SK-N-SH (cell line): ENCODE results near the gene EDN1. TPM values are rescaled to one million over a fixed set of nuclear protein-coding genes. Genes with fewer than 3 reads are reported as not detected.

ENCODE experiments used
- CTCF ChIA-PET: fragments of 300-600, 350-600 bp; formaldehyde crosslinking; extraction: SDS; loops from one replicate; lab custom pipeline; 2021; lab: Yijun Ruan, JAX
- POLR2A ChIA-PET: fragments of 350-600 bp; sonication (Branson Sonifier 250); formaldehyde crosslinking; extraction: SDS; loops from one replicate; lab custom pipeline; 2020; ENCODE audit warnings: antibody characterized with exemption, inconsistent platforms; lab: Yijun Ruan, JAX
- DNase-seq: peaks from one replicate; pipeline ENCODE4 v3.0.0; 2012
- H2AFZ ChIP-seq: fragments of 200-600 bp; sonication (generic); 2 replicates; pipeline ENCODE4 v1.8.1; 2016; ENCODE audit warnings: antibody characterized with exemption, mild to moderate bottlenecking, low read depth
- H3F3A ChIP-seq: fragments of 200-600 bp; sonication (generic); replicated peaks from 2 replicates; pipeline ENCODE3; 2016; ENCODE audit warnings: antibody characterized with exemption, mild to moderate bottlenecking; ENCODE audit not compliant: insufficient read depth
- H3K27ac ChIP-seq, 2 experiments: fragments of 200-500 bp in 1 of 2; fragments of 200-600 bp in 1 of 2; sonication (Bioruptor generic) in 1 of 2; sonication (generic), shearing (Covaris generic) in 1 of 2; 2 replicates each; pipeline versions ENCODE4 v1.5.1 to v1.6.1; 2014 to 2016; ENCODE audit warnings: low read depth in 2 of 2, inconsistent platforms in 1 of 2, low read length in 1 of 2, mild to moderate bottlenecking in 1 of 2, mixed read lengths in 1 of 2
- H3K27me3 ChIP-seq: fragments of 200-600 bp; sonication (generic), shearing (Covaris generic); 2 replicates; pipeline ENCODE4 v1.6.1; 2016; ENCODE audit warnings: mixed run types; ENCODE audit not compliant: insufficient read depth
- H3K36me3 ChIP-seq, 2 experiments: fragments of 200-500 bp in 1 of 2; fragments of 200-600 bp in 1 of 2; sonication (Bioruptor generic) in 1 of 2; sonication (generic) in 1 of 2; replicated peaks in 1 of 2; 2 replicates each; pipeline versions ENCODE3 to v1.5.1; 2014 to 2016; ENCODE audit warnings: low read length in 1 of 2, mild to moderate bottlenecking in 1 of 2; ENCODE audit not compliant: insufficient read depth in 2 of 2, control insufficient read depth in 1 of 2
- H3K4me1 ChIP-seq, 2 experiments: fragments of 200-500 bp in 1 of 2; fragments of 200-600 bp in 1 of 2; sonication (Bioruptor generic) in 1 of 2; sonication (generic), shearing (Covaris generic) in 1 of 2; 2 replicates each; pipeline versions ENCODE4 v1.5.1 to v1.6.1; 2014 to 2016; ENCODE audit warnings: low read depth in 1 of 2, low read length in 1 of 2, mixed run types in 1 of 2; ENCODE audit not compliant: insufficient read depth in 2 of 2, control insufficient read depth in 1 of 2
- H3K4me2 ChIP-seq: fragments of 200-600 bp; sonication (generic), shearing (Covaris generic); 2 replicates; pipeline ENCODE4 v1.6.1; 2017; ENCODE audit warnings: mixed run types
- H3K4me3 ChIP-seq, 2 experiments: fragments of 200-500 bp in 1 of 2; fragments of 200-600 bp in 1 of 2; sonication (Bioruptor generic) in 1 of 2; sonication (generic), shearing (Covaris generic) in 1 of 2; 2 replicates each; pipeline versions ENCODE4 v1.5.1 to v1.8.1; 2014 to 2016; ENCODE audit warnings: low read depth in 2 of 2, inconsistent platforms in 1 of 2, low read length in 1 of 2, mild to moderate bottlenecking in 1 of 2, mixed read lengths in 1 of 2, moderate library complexity in 1 of 2
- H3K79me2 ChIP-seq: fragments of 200-600 bp; sonication (generic); 2 replicates; pipeline ENCODE4 v1.8.1; 2017; ENCODE audit warnings: mild to moderate bottlenecking; ENCODE audit not compliant: insufficient read depth
- H3K9ac ChIP-seq: fragments of 200-600 bp; sonication (generic); 2 replicates; pipeline ENCODE4 v1.6.1; 2017; ENCODE audit warnings: mixed run types
- H3K9me2 ChIP-seq: fragments of 200-600 bp; sonication (generic); 2 replicates; pipeline ENCODE4 v1.6.1; 2017; ENCODE audit warnings: mixed run types
- H3K9me3 ChIP-seq: fragments of 200-600 bp; sonication (generic); 2 replicates; pipeline ENCODE4 v1.6.1; 2017; ENCODE audit warnings: mixed run types, mild to moderate bottlenecking, moderate library complexity
- H4K20me1 ChIP-seq: fragments of 200-600 bp; sonication (generic); 2 replicates; pipeline ENCODE4 v1.6.1; 2017; ENCODE audit warnings: mild to moderate bottlenecking, mixed run types; ENCODE audit not compliant: insufficient read depth
- CHD2 ChIP-seq: fragments of 150-350 bp; IDR thresholded peaks from 2 replicates; pipeline ENCODE4 v1.6.1; 2018; ENCODE audit warnings: low read length; ENCODE audit not compliant: partially characterized antibody
- FOSL2 ChIP-seq: IDR thresholded peaks from 2 replicates; pipeline ENCODE4 v1.4.0; 2012; ENCODE audit warnings: low read depth, mild to moderate bottlenecking, moderate library complexity, borderline replicate concordance
- FOXM1 ChIP-seq: IDR thresholded peaks from 2 replicates; pipeline ENCODE4 v1.4.0; 2012; ENCODE audit warnings: low read depth, mild to moderate bottlenecking
- GABPA ChIP-seq: IDR thresholded peaks from 2 replicates; pipeline ENCODE4 v1.4.0; 2012; ENCODE audit warnings: low read depth, mild to moderate bottlenecking
- GATA2 ChIP-seq: sonication (generic); formaldehyde crosslinking; IDR thresholded peaks from 2 replicates; pipeline ENCODE4 v1.5.0; 2020; ENCODE audit warnings: mild to moderate bottlenecking, missing genetic modification reagents
- MXI1 ChIP-seq: IDR thresholded peaks from 2 replicates; pipeline ENCODE4 v1.6.1; 2012; ENCODE audit warnings: mild to moderate bottlenecking, low read depth, low read length, improper control_type of control experiment
- NFIC ChIP-seq: IDR thresholded peaks from 2 replicates; pipeline ENCODE4 v1.4.0; 2012; ENCODE audit warnings: borderline replicate concordance
- PBX3 ChIP-seq: IDR thresholded peaks from 2 replicates; pipeline ENCODE4; 2012
- REST ChIP-seq: IDR thresholded peaks from 2 replicates; pipeline ENCODE4 v1.6.1; 2012; ENCODE audit warnings: mild to moderate bottlenecking, low read depth, low read length, moderate library complexity
- RXRA ChIP-seq: IDR thresholded peaks from 2 replicates; pipeline ENCODE4 v1.4.0; 2012; ENCODE audit warnings: low read depth, mild to moderate bottlenecking, borderline replicate concordance
- SIN3A ChIP-seq: IDR thresholded peaks from 2 replicates; pipeline ENCODE4 v1.6.1; 2012; ENCODE audit warnings: low read depth, mild to moderate bottlenecking, low read length, moderate library complexity, borderline replicate concordance
- SMC3 ChIP-seq: IDR thresholded peaks from 2 replicates; pipeline ENCODE4 v1.6.1; 2012; ENCODE audit warnings: low read depth, low read length, improper control_type of control experiment
- TAF1 ChIP-seq: IDR thresholded peaks from 2 replicates; pipeline ENCODE4 v1.6.1; 2012; ENCODE audit warnings: low read depth, mild to moderate bottlenecking, low read length, moderate library complexity, borderline replicate concordance
- TCF12 ChIP-seq: IDR thresholded peaks from 2 replicates; pipeline ENCODE4 v1.4.0; 2012
- TEAD4 ChIP-seq: IDR thresholded peaks from 2 replicates; pipeline ENCODE4 v1.4.0; 2012; ENCODE audit warnings: mild to moderate bottlenecking, borderline replicate concordance; ENCODE audit not compliant: insufficient read depth
- USF1 ChIP-seq: IDR thresholded peaks from 2 replicates; pipeline ENCODE4 v1.4.0; 2012; ENCODE audit warnings: low read depth, borderline replicate concordance
- USF2 ChIP-seq: fragments of 150-350 bp; IDR thresholded peaks from 2 replicates; pipeline ENCODE4 v1.6.1; 2017; ENCODE audit warnings: antibody characterized with exemption, low read length, low read depth, borderline replicate concordance
- WGBS: methylation state at CpG from one replicate; pipeline ENCODE4 v1.1.6; 2017; ENCODE audit warnings: low lambda C conversion rate; 5-methylcytosine and 5-hydroxymethylcytosine counted together
- polyA plus RNA-seq, 3 experiments: library from polyadenylated mRNA; depleted of rRNA; stranded (reverse); fragments of >200 nt; gene quantifications; 2 replicates each; pipeline ENCODE4 v1.2.3, GENCODE V29; 2012
- TF ChIP-seq, protein P1 (sequence below): IDR thresholded peaks from 2 replicates; pipeline ENCODE4 v1.4.0; 2012; ENCODE audit warnings: low read depth

The EDN1 gene
- polyA plus RNA-seq, 1 of the 3 experiments (the other 2 are of a cell fraction), result 1.3 TPM

- TF ChIP-seq TAF1, result no peak
- no peak for TF ChIP-seq SMC3
- TF ChIP-seq MXI1, result no peak
- TF ChIP-seq RXRA, result no peak
- no peak for TF ChIP-seq GATA2
- no peak for TF ChIP-seq FOSL2
- TF ChIP-seq CHD2, result no peak
- no peak for TF ChIP-seq TEAD4
- no peak for TF ChIP-seq FOXM1
- TF ChIP-seq GABPA, result no peak
- TF ChIP-seq SIN3A, result no peak
- TF ChIP-seq USF2, result no peak
- H3K27me3 ChIP-seq, result no peaks in the 10 kb centered on the region
- ChIA-PET POLR2A (no interaction called here), CTCF (interaction anchor here (0.7 to 1.8 kb wide), 3 partner anchors 11 to 37 kb away, joined by 4 to 5 read pairs (median 4); no protein-coding TSS in a partner anchor)
- H3K4me2 ChIP-seq, result no peak overlapping the region
- H3K36me3 ChIP-seq, result no peaks in the 10 kb centered on the region
- no peak for DNase-seq
- H3K4me3 ChIP-seq, result no peak overlapping the region
- 90% methylated on average over 2 of the region's 2 CpGs for WGBS
- no peak overlapping the region for H3K9ac ChIP-seq
- H3F3A ChIP-seq, result no peaks in the 10 kb centered on the region
- no peaks in the 10 kb centered on the region for H3K79me2 ChIP-seq
- no peak overlapping the region for H3K27ac ChIP-seq
- H3K9me3 ChIP-seq, result no peaks in the 10 kb centered on the region
- H4K20me1 ChIP-seq, result no peaks in the 10 kb centered on the region
- H3K9me2 ChIP-seq, result no peaks in the 10 kb centered on the region
- H2AFZ ChIP-seq, result no peak overlapping the region
- H3K4me1 ChIP-seq, result no peaks in the 10 kb centered on the region
These were observed 29.6 kb upstream of the EDN1 start for GRCh38 chr6:12260458-12261093.

DNA sequence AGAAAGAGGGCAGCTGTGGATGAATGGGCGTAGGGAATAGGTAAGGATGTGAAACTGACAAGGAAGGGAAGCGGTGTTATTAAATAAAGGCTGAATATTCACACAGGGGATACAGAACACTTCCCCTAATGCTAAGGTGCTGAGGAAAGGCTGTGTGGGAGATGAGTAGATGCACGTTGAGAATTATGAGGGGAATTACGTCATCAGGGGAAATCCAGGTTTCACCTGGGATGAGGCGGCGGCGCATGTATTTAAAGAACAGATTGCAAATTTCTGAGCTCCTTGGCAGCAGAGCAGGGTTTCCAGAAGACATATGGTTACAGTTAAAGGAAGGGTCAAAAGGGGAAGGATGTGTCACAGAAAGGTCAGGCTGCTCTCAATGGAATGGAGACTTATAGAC lies 28.7 kb upstream of the EDN1 start:
- H3K9ac ChIP-seq, result no peak overlapping the region
- no peaks in the 10 kb centered on the region for H3K79me2 ChIP-seq
- CTCF ChIA-PET, result interaction anchor here (1.5 kb wide), 1 partner anchor 10 kb away, joined by 4 read pairs; no protein-coding TSS in a partner anchor
- H3K4me3 ChIP-seq, result no peak overlapping the region
- no peaks in the 10 kb centered on the region for H3K9me2 ChIP-seq
- WGBS, result 86% methylated on average over 7 of the region's 7 CpGs
- 0 out of 4 replicates have a peak, but pooled peaks cover 0 to 6% of the 10 kb centered on the region in 2 experiments for H3K4me1 ChIP-seq
- H4K20me1 ChIP-seq, result no peaks in the 10 kb centered on the region
- H3K36me3 ChIP-seq, result no peaks in the 10 kb centered on the region
- POLR2A ChIA-PET, result no interaction called here
- H2AFZ ChIP-seq, result no peak overlapping the region
- H3K27ac ChIP-seq, result no peak overlapping the region
- H3K4me2 ChIP-seq, result no peak overlapping the region
- no peaks in the 10 kb centered on the region for H3F3A ChIP-seq
- no peaks in the 10 kb centered on the region for H3K27me3 ChIP-seq
- H3K9me3 ChIP-seq, result no peaks in the 10 kb centered on the region
- DNase-seq, result no peak
- no peak for TF ChIP-seq TAF1
- no peak for TF ChIP-seq PBX3
- TF ChIP-seq USF1, result no peak
- no peak for TF ChIP-seq GABPA
- TF ChIP-seq FOXM1, result no peak
- TF ChIP-seq NFIC, result no peak
- TF ChIP-seq TCF12, result no peak
- no peak for TF ChIP-seq RXRA
- TF ChIP-seq REST, result no peak
- TF ChIP-seq, protein P1, sequence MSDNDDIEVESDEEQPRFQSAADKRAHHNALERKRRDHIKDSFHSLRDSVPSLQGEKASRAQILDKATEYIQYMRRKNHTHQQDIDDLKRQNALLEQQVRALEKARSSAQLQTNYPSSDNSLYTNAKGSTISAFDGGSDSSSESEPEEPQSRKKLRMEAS, result no peak
